ENCODE data around the gene ABLIM3.

- TF ChIP-seq CTCF (IDR thresholded peaks at IDR 0.05) (no peak), POLR2A (IDR thresholded peaks at IDR 0.05) (no peak)
Measured at GRCh38 chr5:149108651-149109280, 32.5 kb upstream of the ABLIM3 start.
